Measurements from ENCODE around the gene ARSA.

DNA sequence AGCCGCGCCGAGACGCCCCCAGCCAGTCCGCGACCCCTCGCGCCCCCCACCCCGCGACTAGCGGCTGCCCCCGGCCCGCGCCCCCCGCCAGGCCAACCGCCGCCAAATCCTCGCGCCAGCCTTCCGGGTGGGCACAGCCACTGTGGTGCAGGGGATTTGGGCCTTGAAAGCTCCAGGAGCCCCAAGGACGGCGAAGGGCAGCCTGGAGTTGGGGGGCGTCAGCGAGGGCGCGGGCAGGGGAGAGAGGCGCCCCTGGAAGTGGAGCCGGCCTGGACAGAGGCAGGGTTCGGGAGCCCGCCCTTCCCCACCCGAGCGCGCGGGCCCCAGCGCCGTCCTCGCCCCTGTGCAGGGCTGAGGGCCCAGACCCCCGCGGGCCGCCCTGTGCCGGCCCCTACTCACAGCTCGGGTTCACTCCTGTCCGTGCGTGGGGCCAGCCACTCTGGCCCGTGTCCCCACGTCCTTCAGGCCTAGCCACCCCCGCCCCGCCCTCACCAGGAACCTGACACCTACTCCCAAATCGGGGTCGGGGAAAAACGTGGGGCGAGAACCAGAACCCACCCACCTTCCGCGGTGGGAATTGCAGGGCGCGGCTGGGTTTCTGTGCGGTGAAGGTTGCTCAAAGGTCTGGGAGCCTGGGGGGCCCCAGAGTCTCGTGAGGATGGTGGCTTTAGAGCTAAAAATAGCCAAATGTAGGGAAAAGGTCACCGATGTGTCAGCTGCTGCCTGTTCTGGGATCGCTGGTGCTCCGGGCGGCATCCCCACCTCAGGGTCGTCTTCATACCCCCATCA, 49.8 kb downstream of the ARSA start, which contains the start of gene CPT1B:
- TF ChIP-seq RAD21 (conservative IDR thresholded peaks at IDR 0.05 in 1 of 2, IDR thresholded peaks at IDR 0.05 in 1 of 2) (no peak), CBX8 (IDR thresholded peaks at IDR 0.05) (no peak), RARB (CRISPR knock-in tag; IDR thresholded peaks at IDR 0.05) (no peak), MYC (IDR thresholded peaks at IDR 0.05; ENCODE audit: borderline replicate concordance, low read length) (no peak), RNF2 (IDR thresholded peaks at IDR 0.05; ENCODE audit: borderline replicate concordance, low read depth) (no peak), EP300 (IDR thresholded peaks at IDR 0.05) (no peak), REST (IDR thresholded peaks at IDR 0.05) (no peak), POLR2A (IDR thresholded peaks at IDR 0.05; ENCODE audit: low read length) (no peak)
- TF ChIP-seq, protein P1, sequence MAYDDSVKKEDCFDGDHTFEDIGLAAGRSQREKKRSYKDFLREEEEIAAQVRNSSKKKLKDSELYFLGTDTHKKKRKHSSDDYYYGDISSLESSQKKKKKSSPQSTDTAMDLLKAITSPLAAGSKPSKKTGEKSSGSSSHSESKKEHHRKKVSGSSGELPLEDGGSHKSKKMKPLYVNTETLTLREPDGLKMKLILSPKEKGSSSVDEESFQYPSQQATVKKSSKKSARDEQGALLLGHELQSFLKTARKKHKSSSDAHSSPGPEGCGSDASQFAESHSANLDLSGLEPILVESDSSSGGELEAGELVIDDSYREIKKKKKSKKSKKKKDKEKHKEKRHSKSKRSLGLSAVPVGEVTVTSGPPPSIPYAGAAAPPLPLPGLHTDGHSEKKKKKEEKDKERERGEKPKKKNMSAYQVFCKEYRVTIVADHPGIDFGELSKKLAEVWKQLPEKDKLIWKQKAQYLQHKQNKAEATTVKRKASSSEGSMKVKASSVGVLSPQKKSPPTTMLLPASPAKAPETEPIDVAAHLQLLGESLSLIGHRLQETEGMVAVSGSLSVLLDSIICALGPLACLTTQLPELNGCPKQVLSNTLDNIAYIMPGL (CRISPR knock-in tag; IDR thresholded peaks at IDR 0.05; ENCODE audit: borderline replicate concordance), result no peak
- TF ChIP-seq, protein P2, sequence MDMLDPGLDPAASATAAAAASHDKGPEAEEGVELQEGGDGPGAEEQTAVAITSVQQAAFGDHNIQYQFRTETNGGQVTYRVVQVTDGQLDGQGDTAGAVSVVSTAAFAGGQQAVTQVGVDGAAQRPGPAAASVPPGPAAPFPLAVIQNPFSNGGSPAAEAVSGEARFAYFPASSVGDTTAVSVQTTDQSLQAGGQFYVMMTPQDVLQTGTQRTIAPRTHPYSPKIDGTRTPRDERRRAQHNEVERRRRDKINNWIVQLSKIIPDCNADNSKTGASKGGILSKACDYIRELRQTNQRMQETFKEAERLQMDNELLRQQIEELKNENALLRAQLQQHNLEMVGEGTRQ (IDR thresholded peaks at IDR 0.05), result no peak
- TF ChIP-seq, protein P3, sequence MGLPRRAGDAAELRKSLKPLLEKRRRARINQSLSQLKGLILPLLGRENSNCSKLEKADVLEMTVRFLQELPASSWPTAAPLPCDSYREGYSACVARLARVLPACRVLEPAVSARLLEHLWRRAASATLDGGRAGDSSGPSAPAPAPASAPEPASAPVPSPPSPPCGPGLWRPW (IDR thresholded peaks at IDR 0.05), result no peak
- TF ChIP-seq, protein P4, sequence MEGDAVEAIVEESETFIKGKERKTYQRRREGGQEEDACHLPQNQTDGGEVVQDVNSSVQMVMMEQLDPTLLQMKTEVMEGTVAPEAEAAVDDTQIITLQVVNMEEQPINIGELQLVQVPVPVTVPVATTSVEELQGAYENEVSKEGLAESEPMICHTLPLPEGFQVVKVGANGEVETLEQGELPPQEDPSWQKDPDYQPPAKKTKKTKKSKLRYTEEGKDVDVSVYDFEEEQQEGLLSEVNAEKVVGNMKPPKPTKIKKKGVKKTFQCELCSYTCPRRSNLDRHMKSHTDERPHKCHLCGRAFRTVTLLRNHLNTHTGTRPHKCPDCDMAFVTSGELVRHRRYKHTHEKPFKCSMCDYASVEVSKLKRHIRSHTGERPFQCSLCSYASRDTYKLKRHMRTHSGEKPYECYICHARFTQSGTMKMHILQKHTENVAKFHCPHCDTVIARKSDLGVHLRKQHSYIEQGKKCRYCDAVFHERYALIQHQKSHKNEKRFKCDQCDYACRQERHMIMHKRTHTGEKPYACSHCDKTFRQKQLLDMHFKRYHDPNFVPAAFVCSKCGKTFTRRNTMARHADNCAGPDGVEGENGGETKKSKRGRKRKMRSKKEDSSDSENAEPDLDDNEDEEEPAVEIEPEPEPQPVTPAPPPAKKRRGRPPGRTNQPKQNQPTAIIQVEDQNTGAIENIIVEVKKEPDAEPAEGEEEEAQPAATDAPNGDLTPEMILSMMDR (IDR thresholded peaks at IDR 0.05), result no peak
